Stomach (tissue), 4 donors: ENCODE measurements around the gene C3orf22.

Experiments
- EP300 ChIP-seq: sonication (generic); formaldehyde crosslinking; IDR thresholded peaks from one replicate; pipeline ENCODE4 v1.6.1; 2017; ENCODE audit warnings: antibody characterized with exemption
- POLR2A ChIP-seq, 4 donors: fragments of 450-650 bp; IDR thresholded peaks; one replicate each; pipeline ENCODE4 v1.6.1; 2016; ENCODE audit warnings: antibody characterized with exemption in 4 of 4, control low read depth in 2 of 4, mild to moderate bottlenecking in 1 of 4, moderate library complexity in 1 of 4
- POLR2AphosphoS5 ChIP-seq, 3 donors: sonication (generic); formaldehyde crosslinking; IDR thresholded peaks; one replicate each; pipeline ENCODE4 v1.6.1; 2016; ENCODE audit warnings: antibody characterized with exemption in 3 of 3
- TF ChIP-seq, protein P1 (sequence below), 7 experiments: fragments of 450-650 bp in 4 of 7; fragments of 200-600 bp in 3 of 7; sonication (generic) in 3 of 7; IDR thresholded peaks; one replicate each; pipeline ENCODE4 v1.5.1; 2016 to 2019; ENCODE audit warnings: antibody characterized with exemption in 7 of 7, control low read depth in 2 of 7, mild to moderate bottlenecking in 1 of 7

DNA sequence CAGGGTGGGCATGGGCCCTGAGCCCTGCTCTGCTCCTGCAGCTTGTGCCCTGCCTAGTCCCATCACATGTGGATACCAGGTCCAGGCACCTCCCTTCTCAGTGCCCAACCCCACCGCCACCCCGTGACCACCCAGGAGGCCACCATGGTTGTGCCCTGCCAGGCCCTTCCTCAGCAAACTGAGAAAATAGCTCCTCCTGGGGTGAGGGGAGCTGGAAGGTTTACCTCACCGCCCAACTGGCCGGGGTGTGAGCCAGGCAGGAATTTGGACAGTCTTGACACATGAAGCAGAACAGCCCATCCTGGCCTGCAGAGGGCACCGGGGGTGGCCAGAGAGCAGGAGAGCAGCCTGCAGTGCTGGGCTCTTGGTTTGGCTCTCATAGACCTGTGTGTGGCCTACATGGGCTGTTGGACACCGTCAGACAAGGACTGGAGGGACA, 11.4 kb upstream of the C3orf22 start:
- TF ChIP-seq, protein P1, sequence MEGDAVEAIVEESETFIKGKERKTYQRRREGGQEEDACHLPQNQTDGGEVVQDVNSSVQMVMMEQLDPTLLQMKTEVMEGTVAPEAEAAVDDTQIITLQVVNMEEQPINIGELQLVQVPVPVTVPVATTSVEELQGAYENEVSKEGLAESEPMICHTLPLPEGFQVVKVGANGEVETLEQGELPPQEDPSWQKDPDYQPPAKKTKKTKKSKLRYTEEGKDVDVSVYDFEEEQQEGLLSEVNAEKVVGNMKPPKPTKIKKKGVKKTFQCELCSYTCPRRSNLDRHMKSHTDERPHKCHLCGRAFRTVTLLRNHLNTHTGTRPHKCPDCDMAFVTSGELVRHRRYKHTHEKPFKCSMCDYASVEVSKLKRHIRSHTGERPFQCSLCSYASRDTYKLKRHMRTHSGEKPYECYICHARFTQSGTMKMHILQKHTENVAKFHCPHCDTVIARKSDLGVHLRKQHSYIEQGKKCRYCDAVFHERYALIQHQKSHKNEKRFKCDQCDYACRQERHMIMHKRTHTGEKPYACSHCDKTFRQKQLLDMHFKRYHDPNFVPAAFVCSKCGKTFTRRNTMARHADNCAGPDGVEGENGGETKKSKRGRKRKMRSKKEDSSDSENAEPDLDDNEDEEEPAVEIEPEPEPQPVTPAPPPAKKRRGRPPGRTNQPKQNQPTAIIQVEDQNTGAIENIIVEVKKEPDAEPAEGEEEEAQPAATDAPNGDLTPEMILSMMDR (IDR thresholded peaks at IDR 0.05): no peak
- TF ChIP-seq EP300 (no peak), POLR2A (IDR thresholded peaks at IDR 0.05) (no peak), POLR2AphosphoS5 (IDR thresholded peaks at IDR 0.05) (no peak)
